HEK293 (cell line): ENCODE data around the gene DST.
"Not testable (repeated sequence)": the region's sequence is repeated elsewhere in the genome, so short reads cannot be mapped to it uniquely, and the experiment has no call there.

Experiments
- CTCF ChIA-PET: fragments of 350-600 bp; formaldehyde crosslinking; extraction: SDS; loops from one replicate; lab custom pipeline; 2021; ENCODE audit warnings: antibody characterized with exemption; lab: Yijun Ruan, JAX
- POLR2A ChIA-PET: fragments of 300-600 bp; formaldehyde crosslinking; extraction: SDS; loops from one replicate; lab custom pipeline; 2020; ENCODE audit warnings: antibody characterized with exemption, inconsistent platforms; lab: Yijun Ruan, JAX
- H3K27ac ChIP-seq: fragments of 200-500 bp; sonication (Bioruptor generic); 2 replicates; pipeline ENCODE4 v1.5.1; 2014; ENCODE audit warnings: low read depth, low read length, control low read depth, inconsistent platforms; ENCODE audit errors: extremely low read depth
- H3K36me3 ChIP-seq, 2 experiments: fragments of 200-500 bp in 1 of 2; sonication (Bioruptor generic) in 1 of 2; 1 replicate in 1 of 2; 2 replicates in 1 of 2; pipeline ENCODE4 v1.5.1; 2014 to 2017; ENCODE audit warnings: inconsistent platforms in 2 of 2, low read length in 2 of 2; ENCODE audit not compliant: control insufficient read depth in 2 of 2, insufficient read depth in 1 of 2
- H3K4me1 ChIP-seq: fragments of 200-500 bp; sonication (Bioruptor generic); 2 replicates; pipeline ENCODE4 v1.5.1; 2014; ENCODE audit warnings: mild to moderate bottlenecking, low read length, inconsistent platforms; ENCODE audit not compliant: control insufficient read depth, insufficient read depth
- H3K4me3 ChIP-seq: 2 replicates; pipeline ENCODE4 v1.5.1; 2011; ENCODE audit warnings: low read depth, mild to moderate bottlenecking, control low read depth, low read length, moderate library complexity
- H3K9me3 ChIP-seq: fragments of 200-500 bp; sonication (Bioruptor generic); 2 replicates; pipeline ENCODE4 v1.5.1; 2014; ENCODE audit warnings: low read depth, low read length, inconsistent platforms; ENCODE audit not compliant: control insufficient read depth, insufficient read depth
- BCL11A ChIP-seq: fragments of 450-650 bp; formaldehyde crosslinking; IDR thresholded peaks from 2 replicates; pipeline ENCODE4 v1.5.1; 2016; ENCODE audit warnings: low read depth, missing biosample characterization, missing genetic modification characterization
- GFI1B ChIP-seq: fragments of 450-650 bp; formaldehyde crosslinking; IDR thresholded peaks from 2 replicates; pipeline ENCODE4 v1.5.1; 2016; ENCODE audit warnings: missing biosample characterization, missing genetic modification characterization
- INSM2 ChIP-seq: fragments of 450-650 bp; formaldehyde crosslinking; IDR thresholded peaks from 2 replicates; pipeline ENCODE4 v1.5.1; 2016; ENCODE audit warnings: missing biosample characterization, missing genetic modification characterization
- SCRT1 ChIP-seq: fragments of 450-650 bp; formaldehyde crosslinking; IDR thresholded peaks from 2 replicates; pipeline ENCODE4 v1.5.1; 2016; ENCODE audit warnings: missing biosample characterization, missing genetic modification characterization, borderline replicate concordance
- WT1 ChIP-seq: fragments of 450-650 bp; formaldehyde crosslinking; IDR thresholded peaks from 2 replicates; pipeline ENCODE4 v1.5.1; 2016; ENCODE audit warnings: missing biosample characterization, missing genetic modification characterization
- YY1 ChIP-seq: fragments of 450-650 bp; formaldehyde crosslinking; IDR thresholded peaks from 2 replicates; pipeline ENCODE4 v1.5.1; 2018; ENCODE audit warnings: missing biosample characterization, missing genetic modification characterization
- ZFHX2 ChIP-seq: fragments of 450-650 bp; formaldehyde crosslinking; conservative IDR thresholded peaks from 2 replicates; pipeline ENCODE4 v1.5.1; 2016; ENCODE audit warnings: missing biosample characterization, missing genetic modification characterization
- ZNF140 ChIP-seq: fragments of 450-650 bp; formaldehyde crosslinking; IDR thresholded peaks from 2 replicates; pipeline ENCODE4 v1.5.1; 2016; ENCODE audit warnings: missing biosample characterization, missing genetic modification characterization
- ZNF146 ChIP-seq: fragments of 450-650 bp; formaldehyde crosslinking; IDR thresholded peaks from 2 replicates; pipeline ENCODE4 v1.5.1; 2016; ENCODE audit warnings: missing biosample characterization, missing genetic modification characterization
- ZNF155 ChIP-seq: fragments of 450-650 bp; formaldehyde crosslinking; IDR thresholded peaks from 2 replicates; pipeline ENCODE4 v1.5.1; 2016; ENCODE audit warnings: missing biosample characterization, missing genetic modification characterization
- ZNF202 ChIP-seq: fragments of 450-650 bp; formaldehyde crosslinking; IDR thresholded peaks from 2 replicates; pipeline ENCODE4 v1.5.1; 2016; ENCODE audit warnings: missing biosample characterization, missing genetic modification characterization, borderline replicate concordance
- ZNF239 ChIP-seq: fragments of 450-650 bp; formaldehyde crosslinking; IDR thresholded peaks from 2 replicates; pipeline ENCODE4 v1.5.1; 2016; ENCODE audit warnings: missing biosample characterization, missing genetic modification characterization
- ZNF26 ChIP-seq: fragments of 450-650 bp; formaldehyde crosslinking; IDR thresholded peaks from 2 replicates; pipeline ENCODE4 v1.5.1; 2016; ENCODE audit warnings: missing biosample characterization, missing genetic modification characterization
- ZNF311 ChIP-seq: fragments of 450-650 bp; formaldehyde crosslinking; IDR thresholded peaks from 2 replicates; pipeline ENCODE4 v1.5.1; 2017; ENCODE audit warnings: missing biosample characterization, missing genetic modification characterization, borderline replicate concordance
- ZNF335 ChIP-seq: fragments of 450-650 bp; formaldehyde crosslinking; conservative IDR thresholded peaks from 2 replicates; pipeline ENCODE4 v1.5.1; 2016; ENCODE audit warnings: missing biosample characterization, missing genetic modification characterization
- ZNF37A ChIP-seq: fragments of 450-650 bp; IDR thresholded peaks from 2 replicates; pipeline ENCODE4 v1.5.1; 2018; ENCODE audit warnings: missing biosample characterization, missing genetic modification characterization
- ZNF473 ChIP-seq: fragments of 450-650 bp; formaldehyde crosslinking; IDR thresholded peaks from 2 replicates; pipeline ENCODE4 v1.5.1; 2017; ENCODE audit warnings: missing biosample characterization, missing genetic modification characterization
- ZNF580 ChIP-seq: fragments of 450-650 bp; formaldehyde crosslinking; IDR thresholded peaks from 2 replicates; pipeline ENCODE4 v1.5.1; 2016; ENCODE audit warnings: missing biosample characterization, missing genetic modification characterization
- ZNF660 ChIP-seq: fragments of 450-650 bp; IDR thresholded peaks from 2 replicates; pipeline ENCODE4 v1.5.1; 2018; ENCODE audit warnings: missing biosample characterization, mild to moderate bottlenecking, missing genetic modification characterization
- ZNF843 ChIP-seq: fragments of 450-650 bp; formaldehyde crosslinking; IDR thresholded peaks from 2 replicates; pipeline ENCODE4 v1.5.1; 2016; ENCODE audit warnings: missing biosample characterization, missing genetic modification characterization
- TF ChIP-seq, protein P1 (sequence below): fragments of 450-650 bp; formaldehyde crosslinking; IDR thresholded peaks from 2 replicates; pipeline ENCODE4 v1.5.1; 2016; ENCODE audit warnings: missing biosample characterization, missing genetic modification characterization
- TF ChIP-seq, protein P2 (sequence below): fragments of 450-650 bp; formaldehyde crosslinking; conservative IDR thresholded peaks from 2 replicates; pipeline ENCODE4 v1.5.1; 2016; ENCODE audit warnings: low read depth, missing biosample characterization, missing genetic modification characterization

DST gene

DNA sequence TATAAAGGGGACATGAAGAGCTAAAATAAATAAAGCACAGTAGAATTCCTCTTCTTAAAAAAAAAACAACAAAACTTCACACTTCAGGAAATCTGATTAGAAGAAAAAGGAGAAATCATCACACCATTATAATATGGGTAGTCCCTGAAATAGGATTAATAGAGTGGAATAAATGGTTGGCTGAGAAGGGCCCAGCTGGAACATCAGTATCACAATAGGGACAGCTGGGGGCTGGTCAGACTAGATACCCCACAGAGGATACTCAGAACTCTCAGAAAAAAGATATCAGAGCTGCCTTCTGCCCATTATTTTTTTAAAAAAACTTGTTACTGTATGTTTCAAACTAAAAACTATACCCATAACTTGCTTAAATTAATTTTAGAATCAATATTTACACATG lies 75.2 kb downstream of the DST start (continued):
- TF ChIP-seq ZNF843 (tag by site-specific recombination) (no peak), ZNF140 (tag by site-specific recombination) (no peak), BCL11A (tag by site-specific recombination) (no peak), ZNF335 (no peak), ZNF37A (no peak), GFI1B (tag by site-specific recombination) (no peak)

GRCh38 chr6:56562730-56563129 lies 80.0 kb downstream of the DST start:
- H3K9me3 ChIP-seq, H3K27ac ChIP-seq, H3K4me3 ChIP-seq, POLR2A ChIA-PET, H3K36me3 ChIP-seq: not testable (repeated sequence)
- TF ChIP-seq ZNF580 = peak; percentile 89
- TF ChIP-seq ZNF146 (tag by site-specific recombination) = peak; percentile 98
- peak; percentile 72; the same call in 1 of the 2 replicates for TF ChIP-seq ZNF202 (tag by site-specific recombination)
- CTCF ChIA-PET = interaction anchor here (0.8 to 3.7 kb wide), 3 partner anchors 8 to 247 kb away, joined by 3 to 25 read pairs (median 5); no protein-coding TSS in a partner anchor
- peaks cover 14% of the 10 kb centered on the region; the same call in 1 of the 2 replicates for H3K4me1 ChIP-seq

GRCh38 chr6:56556751-56557540 lies 85.7 kb downstream of the DST start:
- 0 out of 2 replicates have a peak overlapping the region, but pooled peaks have one; percentile 2 for H3K27ac ChIP-seq
- H3K4me3 ChIP-seq = no peak overlapping the region
- ChIA-PET CTCF (interaction anchor here (1.0 to 2.5 kb wide), 2 partner anchors 13 to 36 kb away, joined by 6 to 18 read pairs; no protein-coding TSS in a partner anchor), POLR2A (interaction anchor here (1.4 kb wide), 1 partner anchor 15 kb away, joined by 17 read pairs; no protein-coding TSS in a partner anchor)
- H3K9me3 ChIP-seq = no peaks in the 10 kb centered on the region
- peaks cover 41% of the 10 kb centered on the region for H3K4me1 ChIP-seq
- H3K36me3 ChIP-seq = peaks cover 3% of the 10 kb centered on the region in 2 experiments
- TF ChIP-seq ZNF311 (tag by site-specific recombination) (no peak), ZNF26 (no peak), INSM2 (tag by site-specific recombination) (no peak), SCRT1 (no peak), WT1 (tag by site-specific recombination) (no peak), ZNF660 (tag by site-specific recombination) (no peak), ZNF155 (tag by site-specific recombination) (no peak), ZFHX2 (tag by site-specific recombination) (no peak), ZNF239 (tag by site-specific recombination) (no peak), BCL11A (tag by site-specific recombination) (no peak), ZNF473 (tag by site-specific recombination) (no peak), YY1 (no peak)
- TF ChIP-seq, protein P1, sequence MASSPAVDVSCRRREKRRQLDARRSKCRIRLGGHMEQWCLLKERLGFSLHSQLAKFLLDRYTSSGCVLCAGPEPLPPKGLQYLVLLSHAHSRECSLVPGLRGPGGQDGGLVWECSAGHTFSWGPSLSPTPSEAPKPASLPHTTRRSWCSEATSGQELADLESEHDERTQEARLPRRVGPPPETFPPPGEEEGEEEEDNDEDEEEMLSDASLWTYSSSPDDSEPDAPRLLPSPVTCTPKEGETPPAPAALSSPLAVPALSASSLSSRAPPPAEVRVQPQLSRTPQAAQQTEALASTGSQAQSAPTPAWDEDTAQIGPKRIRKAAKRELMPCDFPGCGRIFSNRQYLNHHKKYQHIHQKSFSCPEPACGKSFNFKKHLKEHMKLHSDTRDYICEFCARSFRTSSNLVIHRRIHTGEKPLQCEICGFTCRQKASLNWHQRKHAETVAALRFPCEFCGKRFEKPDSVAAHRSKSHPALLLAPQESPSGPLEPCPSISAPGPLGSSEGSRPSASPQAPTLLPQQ = peak; percentile 43; the same call in 1 of the 2 replicates
- TF ChIP-seq, protein P2, sequence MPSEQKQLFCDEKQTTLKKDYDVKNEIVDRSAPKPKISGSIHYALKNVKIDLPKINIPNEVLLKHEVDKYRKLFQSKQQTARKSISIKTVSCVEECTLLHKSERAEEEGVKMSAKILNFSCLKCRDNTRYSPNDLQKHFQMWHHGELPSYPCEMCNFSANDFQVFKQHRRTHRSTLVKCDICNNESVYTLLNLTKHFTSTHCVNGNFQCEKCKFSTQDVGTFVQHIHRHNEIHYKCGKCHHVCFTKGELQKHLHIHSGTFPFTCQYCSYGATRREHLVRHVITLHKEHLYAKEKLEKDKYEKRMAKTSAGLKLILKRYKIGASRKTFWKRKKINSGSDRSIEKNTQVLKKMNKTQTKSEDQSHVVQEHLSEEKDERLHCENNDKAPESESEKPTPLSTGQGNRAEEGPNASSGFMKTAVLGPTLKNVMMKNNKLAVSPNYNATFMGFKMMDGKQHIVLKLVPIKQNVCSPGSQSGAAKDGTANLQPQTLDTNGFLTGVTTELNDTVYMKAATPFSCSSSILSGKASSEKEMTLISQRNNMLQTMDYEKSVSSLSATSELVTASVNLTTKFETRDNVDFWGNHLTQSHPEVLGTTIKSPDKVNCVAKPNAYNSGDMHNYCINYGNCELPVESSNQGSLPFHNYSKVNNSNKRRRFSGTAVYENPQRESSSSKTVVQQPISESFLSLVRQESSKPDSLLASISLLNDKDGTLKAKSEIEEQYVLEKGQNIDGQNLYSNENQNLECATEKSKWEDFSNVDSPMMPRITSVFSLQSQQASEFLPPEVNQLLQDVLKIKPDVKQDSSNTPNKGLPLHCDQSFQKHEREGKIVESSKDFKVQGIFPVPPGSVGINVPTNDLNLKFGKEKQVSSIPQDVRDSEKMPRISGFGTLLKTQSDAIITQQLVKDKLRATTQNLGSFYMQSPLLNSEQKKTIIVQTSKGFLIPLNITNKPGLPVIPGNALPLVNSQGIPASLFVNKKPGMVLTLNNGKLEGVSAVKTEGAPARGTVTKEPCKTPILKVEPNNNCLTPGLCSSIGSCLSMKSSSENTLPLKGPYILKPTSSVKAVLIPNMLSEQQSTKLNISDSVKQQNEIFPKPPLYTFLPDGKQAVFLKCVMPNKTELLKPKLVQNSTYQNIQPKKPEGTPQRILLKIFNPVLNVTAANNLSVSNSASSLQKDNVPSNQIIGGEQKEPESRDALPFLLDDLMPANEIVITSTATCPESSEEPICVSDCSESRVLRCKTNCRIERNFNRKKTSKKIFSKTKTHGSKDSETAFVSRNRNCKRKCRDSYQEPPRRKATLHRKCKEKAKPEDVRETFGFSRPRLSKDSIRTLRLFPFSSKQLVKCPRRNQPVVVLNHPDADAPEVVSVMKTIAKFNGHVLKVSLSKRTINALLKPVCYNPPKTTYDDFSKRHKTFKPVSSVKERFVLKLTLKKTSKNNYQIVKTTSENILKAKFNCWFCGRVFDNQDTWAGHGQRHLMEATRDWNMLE (tag by site-specific recombination) = no peak
